ENCODE measurements around the gene KRT77.

KRT77 gene

GRCh38 chr12:52693261-52693660 lies 10.1 kb downstream of the KRT77 start:
- DNase-seq (ENCODE audit: low read depth in 2 of 3, low spot score in 2 of 3), result no peak

DNA sequence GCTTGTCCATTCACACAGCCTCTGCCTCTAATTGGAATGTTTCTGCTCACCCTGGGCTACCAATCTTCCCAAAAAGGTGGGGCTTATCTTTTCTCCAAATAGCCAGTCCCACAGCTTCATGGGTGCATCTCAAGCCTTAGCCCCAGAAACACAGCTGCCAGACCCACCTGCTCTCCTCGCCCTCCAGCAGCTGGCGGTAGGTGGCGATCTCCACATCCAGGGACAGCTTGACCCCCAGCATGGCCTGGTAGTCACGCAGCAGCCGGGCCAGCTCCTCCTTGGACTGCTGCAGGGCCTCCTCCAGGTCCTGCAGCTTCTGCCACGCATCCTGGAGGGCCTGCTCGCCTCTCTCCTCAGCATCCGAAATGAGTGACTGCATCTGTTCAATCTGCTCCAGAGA lies 11.1 kb downstream of the KRT77 start:
- no peak for DNase-seq (ENCODE audit: low read depth in 2 of 3, low spot score in 2 of 3)

- no peak for DNase-seq (ENCODE audit: low read depth in 2 of 3, low spot score in 2 of 3)
Measured at GRCh38 chr12:52691841-52692150, 11.5 kb downstream of the KRT77 start.

DNA sequence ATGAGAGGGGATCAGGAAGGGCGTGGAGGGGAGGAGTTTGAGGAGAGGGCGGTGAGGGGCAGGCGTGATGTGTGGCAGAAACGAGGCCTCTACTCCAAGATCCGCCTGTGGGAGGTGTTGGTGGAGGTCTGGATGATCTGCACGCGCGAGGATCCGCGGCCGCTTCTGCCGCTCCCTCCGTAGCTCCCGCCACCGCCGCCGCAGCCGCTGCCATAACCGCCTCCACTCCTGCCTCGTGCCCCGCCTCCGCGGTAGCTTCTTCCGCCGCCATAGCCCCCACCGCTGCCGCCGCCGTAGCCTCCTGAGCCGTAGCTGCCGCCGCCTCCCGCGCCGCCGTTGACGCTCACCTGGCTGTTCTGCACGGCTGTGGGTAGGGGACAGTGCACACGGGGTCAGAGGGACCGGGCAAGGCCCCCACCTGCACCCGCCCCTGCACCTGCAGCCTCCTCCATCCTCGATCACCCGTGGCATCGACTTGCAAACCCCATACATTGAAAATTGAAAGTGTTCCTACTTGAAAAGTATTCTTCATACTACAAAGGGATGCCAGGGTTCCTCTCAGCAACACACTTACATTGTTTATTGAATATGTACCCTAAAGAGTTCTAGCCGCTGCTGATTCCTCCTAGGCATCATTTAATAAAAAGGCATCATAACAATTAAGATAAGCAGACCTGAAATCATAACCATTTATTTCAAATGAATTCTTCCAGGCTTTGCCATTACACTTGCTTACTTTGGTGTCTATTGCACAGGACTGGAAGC lies 12.1 kb downstream of the KRT77 start:
- peak in 2 of 3 experiments; percentile 10 to 16 for DNase-seq (ENCODE audit: low read depth in 2 of 3, low spot score in 2 of 3)

GRCh38 chr12:52690351-52691075 lies 12.8 kb downstream of the KRT77 start:
- DNase-seq (ENCODE audit: low read depth in 2 of 3, low spot score in 2 of 3), result no peak

GRCh38 chr12:52689936-52690335 lies 13.4 kb downstream of the KRT77 start:
- no peak for DNase-seq (ENCODE audit: low read depth in 2 of 3, low spot score in 2 of 3)

GRCh38 chr12:52689239-52689638 lies 14.1 kb downstream of the KRT77 start:
- DNase-seq (ENCODE audit: low read depth in 2 of 3, low spot score in 2 of 3), result no peak

GRCh38 chr12:52688481-52688880 lies 14.8 kb downstream of the KRT77 start:
- DNase-seq (ENCODE audit: low read depth in 2 of 3, low spot score in 2 of 3), result no peak

DNA sequence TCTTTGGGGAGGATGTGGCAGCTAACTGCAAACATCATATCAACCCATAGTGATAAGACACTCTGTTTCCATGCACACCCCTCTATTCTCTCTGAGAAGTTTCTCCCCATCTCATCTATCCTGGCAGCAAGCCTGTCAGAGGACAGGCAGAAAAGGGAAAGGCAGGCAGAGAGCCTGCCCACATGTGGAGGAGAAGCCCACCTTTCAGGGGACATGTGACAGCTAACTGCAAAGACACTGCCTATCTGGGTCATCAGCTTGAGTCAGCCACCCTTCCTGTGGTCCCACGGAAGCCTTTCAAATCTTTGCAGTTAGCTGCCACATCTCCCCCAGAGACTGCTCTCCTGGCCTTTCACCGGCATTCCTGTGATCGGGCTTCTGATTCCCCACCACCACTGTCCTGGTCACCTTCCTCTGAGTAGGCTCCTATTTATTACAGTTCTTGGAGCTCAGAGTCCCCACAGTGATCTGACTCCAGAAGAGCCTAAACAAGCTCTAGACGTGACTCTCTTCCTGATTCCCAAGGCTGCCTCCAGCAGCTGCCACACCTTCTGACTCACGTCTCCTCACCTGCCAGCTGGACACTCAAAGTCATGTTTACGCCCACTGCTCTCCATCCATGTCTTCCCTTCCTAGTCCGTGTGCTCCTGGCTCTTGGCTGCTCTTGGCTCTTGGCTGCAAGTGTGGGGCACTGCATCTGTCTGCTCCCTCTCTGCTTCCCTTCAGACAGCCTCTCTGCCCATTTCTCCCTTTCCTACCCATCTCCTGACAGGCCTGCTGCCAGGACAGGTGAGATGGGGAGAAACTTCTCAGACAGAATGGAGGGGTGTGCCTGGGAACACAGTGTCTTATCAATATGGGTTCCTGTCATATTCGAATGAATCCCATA lies 15.6 kb downstream of the KRT77 start:
- DNase-seq (ENCODE audit: low read depth in 2 of 3, low spot score in 2 of 3), result no peak

GRCh38 chr12:52686756-52687487 lies 16.4 kb downstream of the KRT77 start:
- DNase-seq (ENCODE audit: low read depth in 2 of 3, low spot score in 2 of 3), result no peak

- DNase-seq (ENCODE audit: low read depth in 2 of 3, low spot score in 2 of 3), result no peak
Measured at GRCh38 chr12:52686063-52686462, 17.3 kb downstream of the KRT77 start.

- no peak for DNase-seq (ENCODE audit: low read depth in 2 of 3, low spot score in 2 of 3)
Measured at GRCh38 chr12:52685406-52685890, 17.9 kb downstream of the KRT77 start.

DNA sequence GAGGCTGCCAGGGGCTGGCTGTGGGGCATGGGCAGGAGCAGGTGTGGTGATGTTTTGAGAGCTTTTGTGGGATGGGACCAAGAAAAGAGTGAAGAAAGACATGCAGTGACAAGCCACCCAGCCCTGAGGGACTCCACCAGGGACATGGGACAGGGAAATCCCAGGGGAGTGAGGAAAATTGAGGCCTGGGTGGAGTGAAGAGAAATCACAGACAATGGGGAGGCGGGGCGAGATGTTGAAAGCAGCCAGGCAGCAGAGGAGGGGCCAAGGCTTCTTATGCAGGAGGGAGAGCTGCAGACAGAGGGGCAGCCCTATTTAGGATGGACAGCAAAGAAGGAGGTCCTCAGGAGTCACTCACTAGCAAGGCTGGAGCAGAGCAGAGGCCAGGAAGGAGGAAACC lies 18.9 kb downstream of the KRT77 start:
- no peak for DNase-seq (ENCODE audit: low read depth in 2 of 3, low spot score in 2 of 3)

- DNase-seq (ENCODE audit: low read depth in 2 of 3, low spot score in 2 of 3), result no peak
Measured at GRCh38 chr12:52683575-52684300, 19.6 kb downstream of the KRT77 start.

DNA sequence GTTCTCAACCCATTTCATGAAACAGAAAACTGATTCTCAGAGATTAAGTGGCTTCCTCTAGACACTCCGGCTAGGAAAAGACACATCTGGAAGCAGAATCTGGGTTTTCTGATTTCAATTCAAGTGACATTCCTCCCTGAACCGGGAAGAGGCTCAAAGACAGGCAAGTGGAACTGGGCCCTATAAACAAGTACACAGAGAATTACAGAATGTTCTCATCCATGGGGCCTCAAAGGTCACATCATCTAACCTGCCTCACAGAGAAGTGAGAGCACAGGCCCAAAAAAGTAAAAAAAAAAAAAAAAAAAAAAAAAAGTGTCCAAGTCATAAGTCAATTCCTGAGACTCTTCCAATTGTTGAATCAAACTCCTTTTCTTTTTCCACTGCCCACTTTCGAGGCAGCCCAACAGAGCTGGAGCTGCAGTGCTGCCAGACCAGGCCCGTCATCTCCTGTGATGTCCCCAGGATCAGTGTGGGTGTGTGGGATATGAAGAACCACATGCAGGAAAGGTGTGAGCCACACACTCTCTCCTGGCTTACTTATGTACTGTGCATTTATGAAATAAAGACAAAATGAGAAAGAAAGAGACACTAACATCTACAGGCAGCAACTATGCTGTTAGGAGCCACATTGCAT lies 20.3 kb downstream of the KRT77 start:
- no peak for DNase-seq (ENCODE audit: low read depth in 2 of 3, low spot score in 2 of 3)

DNA sequence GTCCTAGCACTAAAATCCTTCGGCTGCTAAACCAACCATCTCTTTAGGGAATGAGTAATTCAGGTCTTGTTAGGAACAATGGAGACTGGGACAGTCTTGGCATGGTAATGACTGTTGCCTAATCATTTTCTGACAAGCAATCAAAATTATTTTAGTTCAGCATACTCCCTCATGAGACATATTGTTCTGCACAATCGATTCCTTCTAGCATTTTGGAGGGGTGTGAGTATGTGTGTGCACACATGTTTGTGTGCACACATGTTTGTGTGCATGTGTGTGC lies 21.0 kb downstream of the KRT77 start:
- DNase-seq (ENCODE audit: low read depth in 2 of 3, low spot score in 2 of 3), result no peak

DNA sequence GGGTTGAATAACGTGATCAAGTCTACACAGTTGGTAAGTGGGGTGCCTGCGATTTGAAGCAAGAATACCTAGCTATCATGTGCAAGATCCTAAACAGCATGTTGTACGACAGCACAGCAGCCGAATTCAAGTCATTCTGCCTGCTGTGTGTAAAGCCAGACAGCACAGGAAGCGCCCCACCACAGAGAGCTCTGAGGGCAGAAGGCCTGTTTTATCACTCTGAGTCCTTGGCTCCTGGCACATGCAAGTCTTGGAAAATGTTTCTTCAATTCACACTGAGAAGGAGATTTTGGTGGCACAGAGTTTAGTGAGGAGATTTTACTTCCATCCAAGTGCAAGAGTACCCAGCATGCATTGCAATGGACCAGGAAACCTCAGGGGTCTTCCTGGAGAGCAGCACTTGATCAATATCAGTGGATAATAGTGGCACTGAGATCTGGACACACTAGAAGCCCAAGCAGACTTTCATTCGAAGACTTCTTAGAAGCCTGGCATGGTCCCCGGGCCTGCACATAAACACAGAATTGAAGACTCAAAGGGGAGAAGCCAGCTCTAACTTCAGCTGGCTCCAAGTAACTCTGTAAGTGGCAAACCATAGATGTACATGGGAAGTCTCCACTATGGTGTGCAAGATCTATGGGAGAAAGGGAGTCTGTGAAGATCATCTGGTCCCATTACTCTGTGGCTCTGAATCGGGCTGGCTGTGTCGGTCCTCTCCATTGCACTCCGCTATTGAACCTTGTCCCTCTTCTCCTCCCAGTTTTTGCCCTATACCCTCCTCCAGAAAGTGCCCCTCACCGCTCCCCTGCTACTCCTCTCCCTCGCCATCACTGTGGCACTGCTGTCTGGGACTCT lies 21.6 kb downstream of the KRT77 start:
- no peak for DNase-seq (ENCODE audit: low read depth in 2 of 3, low spot score in 2 of 3)

DNA sequence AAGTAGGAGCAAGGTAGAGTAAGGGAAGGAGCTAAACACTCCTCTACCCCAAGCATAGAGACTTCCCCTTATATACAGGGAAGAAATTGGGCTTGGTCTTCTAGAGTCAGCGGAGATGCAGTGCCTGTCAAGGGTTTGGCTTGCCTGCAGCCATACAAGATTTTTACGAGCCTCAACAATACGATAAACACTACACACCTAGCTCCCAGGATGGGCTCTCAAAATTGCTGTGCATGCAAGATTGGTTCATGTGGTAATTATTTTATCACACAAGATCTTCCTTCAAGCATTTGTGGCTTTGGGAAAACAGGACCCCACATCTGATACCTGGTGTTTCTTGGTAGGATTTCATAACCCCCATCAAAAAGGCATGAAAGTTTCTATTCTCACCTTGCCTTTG lies 23.0 kb downstream of the KRT77 start, which contains the start of gene KRT1:
Gene KRT1 (minus strand): TSS at position 45 of the 400 bp plus-strand sequence. CDS start 59 bp downstream, outside the sequence.
- DNase-seq (ENCODE audit: low read depth in 2 of 3, low spot score in 2 of 3), result no peak

- DNase-seq (ENCODE audit: low read depth in 2 of 3, low spot score in 2 of 3), result no peak
Measured at GRCh38 chr12:52679875-52680274, 23.4 kb downstream of the KRT77 start.

All from activated CD8-positive, alpha-beta memory T cell treated with anti-CD3 and anti-CD28 coated beads for 48 hours (primary cell).